ENCODE results near the gene NCKAP5. TPM values are rescaled to one million over a fixed set of nuclear protein-coding genes. Genes with fewer than 3 reads are reported as not detected.

NCKAP5 gene
- total and polyA plus RNA-seq, 2 of the 8 experiments (the other 6 are each of a cell fraction or from before 2014, with no cell fraction given): 0.27 to 0.86 TPM

GRCh38 chr2:132774189-132774588 lies 794.1 kb downstream of the NCKAP5 start:
- TF ChIP-seq POLR2A (IDR thresholded peaks at IDR 0.05; ENCODE audit: control extremely low read depth in 1 of 2, low read depth in 2 of 2, low read length in 2 of 2) (no peak), SIX5 (IDR thresholded peaks at IDR 0.05; ENCODE audit: low read depth, low read length) (no peak), SIN3A (conservative IDR thresholded peaks at IDR 0.05 in 1 of 2, IDR thresholded peaks at IDR 0.05 in 1 of 2; ENCODE audit: low read depth in 1 of 2, low read length in 2 of 2) (no peak), SRF (IDR thresholded peaks at IDR 0.05; ENCODE audit: low read depth, low read length) (no peak), SIRT6 (IDR thresholded peaks at IDR 0.05; ENCODE audit: low read length) (no peak), RXRA (IDR thresholded peaks at IDR 0.05; ENCODE audit: insufficient read depth, low read depth, low read length) (no peak), JUN (IDR thresholded peaks at IDR 0.05; ENCODE audit: low read depth, low read length) (no peak), SP1 (IDR thresholded peaks at IDR 0.05; ENCODE audit: low read depth, low read length) (no peak)
- TF ChIP-seq, protein P1, sequence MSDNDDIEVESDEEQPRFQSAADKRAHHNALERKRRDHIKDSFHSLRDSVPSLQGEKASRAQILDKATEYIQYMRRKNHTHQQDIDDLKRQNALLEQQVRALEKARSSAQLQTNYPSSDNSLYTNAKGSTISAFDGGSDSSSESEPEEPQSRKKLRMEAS (IDR thresholded peaks at IDR 0.05): no peak
- ChIA-PET POLR2A (ENCODE audit: partially characterized antibody) (no interaction called here), CTCF (ENCODE audit: partially characterized antibody) (interaction anchor here (1.0 to 1.3 kb wide), 3 partner anchors 11 to 27 kb away, joined by 3 to 5 read pairs (median 3); no protein-coding TSS in a partner anchor)
- H2BK20ac ChIP-seq (ENCODE audit: low read length): no peak overlapping the region
- no peak overlapping the region for H2AK5ac ChIP-seq (ENCODE audit: low read depth, low read length)
- no peak overlapping the region for H2AFZ ChIP-seq (ENCODE audit: low read length)
- H3K4me2 ChIP-seq (ENCODE audit: insufficient read depth in 1 of 2, low read depth in 2 of 2, low read length in 2 of 2): no peak overlapping the region
- no peaks in the 10 kb centered on the region for H3K79me2 ChIP-seq (ENCODE audit: control insufficient read depth in 1 of 2, insufficient read depth in 2 of 2, low read length in 2 of 2)
- H2BK15ac ChIP-seq (ENCODE audit: low read length): no peak overlapping the region
- H3K27ac ChIP-seq (ENCODE audit: low read depth, low read length): no peak overlapping the region
- H3K56ac ChIP-seq (replicated peaks; ENCODE audit: insufficient read length, low read depth, low read length): no peak overlapping the region
- FAIRE-seq (no peak), DNase-seq (ENCODE audit: low read depth in 1 of 2, low spot score in 2 of 2) (no peak)
- peaks cover 0 to 2% (median 0%) of the 10 kb centered on the region in 4 experiments; a peak in 1 of 7 replicates for H3K4me1 ChIP-seq (replicated peaks in 1 of 4; ENCODE audit: control insufficient read depth in 3 of 4, insufficient read depth in 4 of 4, low read length in 3 of 4)
- H3K36me3 ChIP-seq (ENCODE audit: control insufficient read depth in 2 of 4, insufficient read depth in 4 of 4, low read length in 3 of 4): no peaks in the 10 kb centered on the region
- no peaks in the 10 kb centered on the region for H4K20me1 ChIP-seq (replicated peaks in 1 of 2; ENCODE audit: control insufficient read depth in 1 of 2, insufficient read depth in 2 of 2, low read length in 2 of 2)
- H3K23me2 ChIP-seq (ENCODE audit: low read depth, low read length): no peaks in the 10 kb centered on the region
- H3K79me1 ChIP-seq (ENCODE audit: low read depth, low read length): no peaks in the 10 kb centered on the region
- H4K5ac ChIP-seq (ENCODE audit: insufficient read length, low read depth, low read length): no peak overlapping the region
- no peak overlapping the region for H2BK5ac ChIP-seq (ENCODE audit: low read depth, low read length)
- no peak overlapping the region for H4K8ac ChIP-seq (ENCODE audit: extremely low read depth, insufficient read depth, low read length)
- WGBS, 2 experiments (ENCODE audit: extremely low coverage in 1 of 2, insufficient coverage in 1 of 2, insufficient read length in 1 of 2, insufficient replicate concordance in 2 of 2, low coverage in 1 of 2, low lambda C conversion rate in 2 of 2, missing lambda C conversion rate in 1 of 2): 89% methylated on average over 2 of the region's 2 CpGs; no CpG with 5 or more reads in 1 of the 2 experiments
- H4K91ac ChIP-seq (replicated peaks; ENCODE audit: insufficient read length, low read length): no peak overlapping the region
- H2BK120ac ChIP-seq (replicated peaks; ENCODE audit: low read depth, low read length): no peak overlapping the region
- H3K4me3 ChIP-seq (ENCODE audit: extremely low read depth in 1 of 4, insufficient read depth in 2 of 4, low read depth in 3 of 4, low read length in 4 of 4): no peak overlapping the region
- no peak overlapping the region for H3K4ac ChIP-seq (replicated peaks; ENCODE audit: insufficient read length, low read depth, low read length)
- H3K27me3 ChIP-seq (replicated peaks in 1 of 4; ENCODE audit: control insufficient read depth in 3 of 4, extremely low read depth in 1 of 4, insufficient read depth in 3 of 4, low read length in 3 of 4): no peaks in the 10 kb centered on the region
- no peak overlapping the region for H3K23ac ChIP-seq (ENCODE audit: insufficient read length)
- no peak overlapping the region for H3K14ac ChIP-seq (ENCODE audit: insufficient read length)
- no peaks in the 10 kb centered on the region for H3K9me3 ChIP-seq (ENCODE audit: insufficient read depth in 2 of 2, low read depth in 1 of 2, low read length in 1 of 2)
- H2BK12ac ChIP-seq (ENCODE audit: low read depth, low read length): no peak overlapping the region
- H3K18ac ChIP-seq (ENCODE audit: extremely low read depth, low read length): no peak overlapping the region
- no peak overlapping the region for H3K9ac ChIP-seq (replicated peaks in 1 of 4; ENCODE audit: extremely low read depth in 1 of 4, low read depth in 3 of 4, low read length in 3 of 4)
